ENCODE measurements around the gene HS3ST2. TPM values are rescaled to one million over a fixed set of nuclear protein-coding genes. Genes with fewer than 3 reads are reported as not detected.
A peak's percentile ranks its signal among the peaks of the same experiment; 100 is the strongest.

The HS3ST2 gene
- not detected for total RNA-seq

DNA sequence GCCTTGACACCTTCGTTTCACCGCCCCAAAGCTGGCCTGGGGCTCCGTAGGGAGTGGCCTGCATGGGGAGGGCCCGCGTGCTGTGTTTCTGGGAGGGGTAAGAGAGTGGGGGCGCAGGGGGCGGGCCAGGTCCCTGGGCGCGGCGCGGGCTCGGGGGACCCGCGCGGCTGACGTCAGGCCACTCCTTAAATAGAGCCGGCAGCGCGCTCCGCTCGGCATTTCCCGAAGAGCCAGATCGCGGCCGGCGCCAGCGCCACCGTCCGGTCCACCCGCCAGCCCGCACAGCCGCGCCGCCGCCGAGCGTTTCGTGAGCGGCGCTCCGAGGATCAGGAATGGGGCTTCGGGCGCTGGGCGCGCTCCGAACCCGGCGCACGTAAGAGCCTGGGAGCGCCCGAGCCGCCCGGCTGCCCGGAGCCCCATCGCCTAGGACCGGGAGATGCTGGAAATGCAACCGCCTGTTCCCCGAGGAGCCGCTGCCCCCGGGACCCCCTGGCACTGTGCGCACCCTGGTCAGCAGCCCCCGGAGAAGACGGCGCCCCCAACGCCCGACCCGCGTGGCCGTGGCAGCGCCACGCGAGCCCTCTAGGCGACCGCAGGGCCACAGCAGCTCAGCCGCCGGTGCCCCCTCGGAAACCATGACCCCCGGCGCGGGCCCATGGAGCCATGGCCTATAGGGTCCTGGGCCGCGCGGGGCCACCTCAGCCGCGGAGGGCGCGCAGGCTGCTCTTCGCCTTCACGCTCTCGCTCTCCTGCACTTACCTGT is at the start of gene HS3ST2:
HS3ST2 (plus strand) TSS at position 215 of the 763 bp plus-strand sequence; CDS start at position 664, 449 bp downstream.
- peaks cover 27 to 39% (median 30%) of the 10 kb centered on the region in 3 donors for H3K27me3 ChIP-seq (ENCODE audit: control insufficient read depth in 3 of 3, insufficient read depth in 3 of 3, low read length in 3 of 3)
- H3K9me3 ChIP-seq (ENCODE audit: control insufficient read depth in 3 of 3, low read length in 3 of 3) = no peaks in the 10 kb centered on the region
- no peaks in the 10 kb centered on the region for H3K36me3 ChIP-seq (ENCODE audit: control insufficient read depth in 3 of 3, insufficient read depth in 3 of 3, low read length in 3 of 3)
- H3K9ac ChIP-seq (ENCODE audit: low read depth in 1 of 3, low read length in 3 of 3) = no peak within 1 kb of the TSS
- H3K27ac ChIP-seq (ENCODE audit: low read depth, low read length) = no peak within 1 kb of the TSS
- peak within 1 kb of the TSS; percentile 58 to 70 (median 65) for H3K4me3 ChIP-seq (ENCODE audit: low read length in 3 of 3)
- H3K4me1 ChIP-seq (ENCODE audit: control insufficient read depth in 3 of 3, insufficient read depth in 3 of 3, low read length in 3 of 3) = peaks cover 7 to 11% (median 9%) of the 10 kb centered on the region in 3 donors

GRCh38 chr16:22764662-22765327 is 49.2 kb upstream of the HS3ST2 start:
- Histone ChIP-seq H3K27me3 (ENCODE audit: control insufficient read depth in 3 of 3, insufficient read depth in 3 of 3, low read length in 3 of 3) (no peaks in the 10 kb centered on the region), H3K4me3 (ENCODE audit: low read length in 3 of 3) (no peak overlapping the region), H3K27ac (ENCODE audit: low read depth, low read length) (no peak overlapping the region), H3K9me3 (ENCODE audit: control insufficient read depth in 3 of 3, low read length in 3 of 3) (no peaks in the 10 kb centered on the region), H3K36me3 (ENCODE audit: control insufficient read depth in 3 of 3, insufficient read depth in 3 of 3, low read length in 3 of 3) (no peaks in the 10 kb centered on the region), H3K9ac (ENCODE audit: low read depth in 1 of 3, low read length in 3 of 3) (no peak overlapping the region), H3K4me1 (ENCODE audit: control insufficient read depth in 3 of 3, insufficient read depth in 3 of 3, low read length in 3 of 3) (peaks cover 4 to 13% (median 7%) of the 10 kb centered on the region in 3 donors)

DNA sequence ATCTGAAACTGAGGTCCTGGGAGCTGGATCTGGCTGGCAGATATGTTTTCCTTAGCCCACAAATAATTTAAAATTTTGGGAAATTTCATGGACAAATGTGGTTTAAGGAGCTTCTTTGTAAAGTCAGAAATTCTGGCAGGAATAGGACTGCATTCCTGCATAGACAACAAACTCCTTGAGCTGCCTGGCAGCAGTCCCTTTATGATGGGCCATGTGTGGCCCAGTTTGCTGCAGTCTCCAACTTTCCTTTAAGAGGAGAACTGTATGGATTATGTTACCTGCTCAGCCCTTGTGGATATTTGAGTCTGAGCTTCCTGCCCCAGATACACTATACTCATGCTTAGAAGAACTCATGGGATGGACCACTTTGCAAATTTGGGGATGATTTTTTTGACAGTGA is 48.5 kb upstream of the HS3ST2 start:
- Histone ChIP-seq H3K36me3 (ENCODE audit: control insufficient read depth in 3 of 3, insufficient read depth in 3 of 3, low read length in 3 of 3) (no peaks in the 10 kb centered on the region), H3K9ac (ENCODE audit: low read depth in 1 of 3, low read length in 3 of 3) (no peak overlapping the region), H3K27ac (ENCODE audit: low read depth, low read length) (no peak overlapping the region), H3K4me1 (ENCODE audit: control insufficient read depth in 3 of 3, insufficient read depth in 3 of 3, low read length in 3 of 3) (peaks cover 4 to 13% (median 7%) of the 10 kb centered on the region in 3 donors), H3K27me3 (ENCODE audit: control insufficient read depth in 3 of 3, insufficient read depth in 3 of 3, low read length in 3 of 3) (no peaks in the 10 kb centered on the region), H3K9me3 (ENCODE audit: control insufficient read depth in 3 of 3, low read length in 3 of 3) (no peaks in the 10 kb centered on the region), H3K4me3 (ENCODE audit: low read length in 3 of 3) (no peak overlapping the region)

- Histone ChIP-seq H3K27me3 (ENCODE audit: control insufficient read depth in 3 of 3, insufficient read depth in 3 of 3, low read length in 3 of 3) (peaks cover 0 to 3% (median 3%) of the 10 kb centered on the region in 3 donors), H3K36me3 (ENCODE audit: control insufficient read depth in 3 of 3, insufficient read depth in 3 of 3, low read length in 3 of 3) (no peaks in the 10 kb centered on the region), H3K9me3 (ENCODE audit: control insufficient read depth in 3 of 3, low read length in 3 of 3) (no peaks in the 10 kb centered on the region)
These were observed 43.1 kb upstream of the HS3ST2 start for GRCh38 chr16:22770866-22771265.

GRCh38 chr16:22771551-22771950 is 42.4 kb upstream of the HS3ST2 start:
- Histone ChIP-seq H3K27me3 (ENCODE audit: control insufficient read depth in 3 of 3, insufficient read depth in 3 of 3, low read length in 3 of 3) (peaks cover 0 to 3% (median 3%) of the 10 kb centered on the region in 3 donors), H3K9ac (ENCODE audit: low read depth in 1 of 3, low read length in 3 of 3) (no peak overlapping the region), H3K27ac (ENCODE audit: low read depth, low read length) (no peak overlapping the region)

More at GRCh38 chr16:22770866-22771265, 43.1 kb upstream of the HS3ST2 start:
- Histone ChIP-seq H3K4me3 (ENCODE audit: low read length in 3 of 3) (no peak overlapping the region), H3K27ac (ENCODE audit: low read depth, low read length) (no peak overlapping the region), H3K4me1 (ENCODE audit: control insufficient read depth in 3 of 3, insufficient read depth in 3 of 3, low read length in 3 of 3) (peaks cover 0 to 3% (median 0%) of the 10 kb centered on the region in 3 donors), H3K9ac (ENCODE audit: low read depth in 1 of 3, low read length in 3 of 3) (no peak overlapping the region)

DNA sequence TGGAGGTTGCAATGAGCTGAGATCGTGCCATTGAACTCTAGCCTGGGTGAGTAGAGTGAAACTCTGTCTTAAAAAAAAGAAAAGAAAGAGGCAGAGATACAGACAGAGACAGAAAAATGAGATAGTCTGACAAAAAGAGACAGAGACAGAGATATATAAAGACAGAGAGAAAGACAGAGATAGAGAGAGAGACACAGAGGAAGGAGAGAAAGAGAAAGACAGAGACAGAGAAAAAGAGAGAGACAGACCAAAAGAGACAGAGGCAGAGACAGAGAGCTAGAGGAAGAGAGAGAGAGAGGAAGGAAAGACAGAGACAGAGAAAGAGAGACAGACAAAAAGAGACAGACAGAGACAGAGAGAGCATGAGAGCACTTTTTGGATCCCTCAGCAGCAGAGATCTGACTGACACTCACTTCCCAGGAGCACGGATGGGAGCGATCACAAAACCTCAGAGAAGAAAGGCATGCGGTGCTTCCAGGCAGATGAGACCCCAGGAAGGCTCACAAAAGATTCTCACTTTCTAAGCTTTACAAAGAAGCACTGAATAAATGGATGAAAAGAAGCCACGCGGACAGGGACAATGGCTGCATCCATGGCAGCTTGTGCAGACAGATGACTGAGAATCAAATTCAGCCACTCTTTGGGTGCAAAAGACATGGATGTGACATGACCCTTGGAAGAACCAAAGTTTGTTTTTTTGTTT is 38.6 kb upstream of the HS3ST2 start:
- H3K27me3 ChIP-seq (ENCODE audit: control insufficient read depth in 3 of 3, insufficient read depth in 3 of 3, low read length in 3 of 3) = peaks cover 0 to 3% (median 3%) of the 10 kb centered on the region in 3 donors
- H3K4me1 ChIP-seq (ENCODE audit: control insufficient read depth in 3 of 3, insufficient read depth in 3 of 3, low read length in 3 of 3) = no peaks in the 10 kb centered on the region
- no peaks in the 10 kb centered on the region for H3K9me3 ChIP-seq (ENCODE audit: control insufficient read depth in 3 of 3, low read length in 3 of 3)
- no peaks in the 10 kb centered on the region for H3K36me3 ChIP-seq (ENCODE audit: control insufficient read depth in 3 of 3, insufficient read depth in 3 of 3, low read length in 3 of 3)
- no peak overlapping the region for H3K4me3 ChIP-seq (ENCODE audit: low read length in 3 of 3)
- H3K27ac ChIP-seq (ENCODE audit: low read depth, low read length) = no peak overlapping the region
- no peak overlapping the region for H3K9ac ChIP-seq (ENCODE audit: low read depth in 1 of 3, low read length in 3 of 3)

More at GRCh38 chr16:22771551-22771950, 42.4 kb upstream of the HS3ST2 start:
- Histone ChIP-seq H3K36me3 (ENCODE audit: control insufficient read depth in 3 of 3, insufficient read depth in 3 of 3, low read length in 3 of 3) (no peaks in the 10 kb centered on the region), H3K4me1 (ENCODE audit: control insufficient read depth in 3 of 3, insufficient read depth in 3 of 3, low read length in 3 of 3) (no peaks in the 10 kb centered on the region), H3K9me3 (ENCODE audit: control insufficient read depth in 3 of 3, low read length in 3 of 3) (no peaks in the 10 kb centered on the region), H3K4me3 (ENCODE audit: low read length in 3 of 3) (no peak overlapping the region)

- H3K4me1 ChIP-seq (ENCODE audit: control insufficient read depth in 3 of 3, insufficient read depth in 3 of 3, low read length in 3 of 3) = no peaks in the 10 kb centered on the region
- no peak overlapping the region for H3K9ac ChIP-seq (ENCODE audit: low read depth in 1 of 3, low read length in 3 of 3)
- H3K27me3 ChIP-seq (ENCODE audit: control insufficient read depth in 3 of 3, insufficient read depth in 3 of 3, low read length in 3 of 3) = no peaks in the 10 kb centered on the region
- H3K9me3 ChIP-seq (ENCODE audit: control insufficient read depth in 3 of 3, low read length in 3 of 3) = no peaks in the 10 kb centered on the region
- no peak overlapping the region for H3K4me3 ChIP-seq (ENCODE audit: low read length in 3 of 3)
- H3K36me3 ChIP-seq (ENCODE audit: control insufficient read depth in 3 of 3, insufficient read depth in 3 of 3, low read length in 3 of 3) = no peaks in the 10 kb centered on the region
- no peak overlapping the region for H3K27ac ChIP-seq (ENCODE audit: low read depth, low read length)
These were observed 32.5 kb upstream of the HS3ST2 start for GRCh38 chr16:22781480-22781879.

- no peak overlapping the region for H3K27ac ChIP-seq (ENCODE audit: low read depth, low read length)
- H3K4me1 ChIP-seq (ENCODE audit: control insufficient read depth in 3 of 3, insufficient read depth in 3 of 3, low read length in 3 of 3) = no peaks in the 10 kb centered on the region
- H3K27me3 ChIP-seq (ENCODE audit: control insufficient read depth in 3 of 3, insufficient read depth in 3 of 3, low read length in 3 of 3) = no peaks in the 10 kb centered on the region
- no peak overlapping the region for H3K9ac ChIP-seq (ENCODE audit: low read depth in 1 of 3, low read length in 3 of 3)
- no peaks in the 10 kb centered on the region for H3K36me3 ChIP-seq (ENCODE audit: control insufficient read depth in 3 of 3, insufficient read depth in 3 of 3, low read length in 3 of 3)
- H3K4me3 ChIP-seq (ENCODE audit: low read length in 3 of 3) = no peak overlapping the region
- no peaks in the 10 kb centered on the region for H3K9me3 ChIP-seq (ENCODE audit: control insufficient read depth in 3 of 3, low read length in 3 of 3)
These were observed 31.6 kb upstream of the HS3ST2 start for GRCh38 chr16:22782314-22782713.

- no peak overlapping the region for H3K27ac ChIP-seq (ENCODE audit: low read depth, low read length)
- no peaks in the 10 kb centered on the region for H3K9me3 ChIP-seq (ENCODE audit: control insufficient read depth in 3 of 3, low read length in 3 of 3)
- H3K36me3 ChIP-seq (ENCODE audit: control insufficient read depth in 3 of 3, insufficient read depth in 3 of 3, low read length in 3 of 3) = no peaks in the 10 kb centered on the region
- H3K9ac ChIP-seq (ENCODE audit: low read depth in 1 of 3, low read length in 3 of 3) = no peak overlapping the region
- H3K4me1 ChIP-seq (ENCODE audit: control insufficient read depth in 3 of 3, insufficient read depth in 3 of 3, low read length in 3 of 3) = no peaks in the 10 kb centered on the region
- no peaks in the 10 kb centered on the region for H3K27me3 ChIP-seq (ENCODE audit: control insufficient read depth in 3 of 3, insufficient read depth in 3 of 3, low read length in 3 of 3)
- no peak overlapping the region for H3K4me3 ChIP-seq (ENCODE audit: low read length in 3 of 3)
These were observed 29.2 kb upstream of the HS3ST2 start for GRCh38 chr16:22784690-22785214.

Data from skeletal muscle tissue (tissue), 4 donors.